Stomach smooth muscle (tissue), 2 donors: Measurements from ENCODE around the gene SLC35G1.

Source experiments
- H3K27ac ChIP-seq: one replicate; pipeline ENCODE4 v1.7.0; 2013; ENCODE audit warnings: mild to moderate bottlenecking, low read length, inconsistent platforms
- H3K27me3 ChIP-seq, 2 donors: one replicate each; pipeline ENCODE4 v1.7.0; 2013; ENCODE audit warnings: low read length in 2 of 2; ENCODE audit not compliant: insufficient read depth in 2 of 2, control insufficient read depth in 1 of 2
- H3K36me3 ChIP-seq, 2 donors: one replicate each; pipeline ENCODE4 v1.7.0; 2013; ENCODE audit warnings: low read length in 2 of 2; ENCODE audit not compliant: control insufficient read depth in 2 of 2, insufficient read depth in 2 of 2
- H3K4me1 ChIP-seq: one replicate; pipeline ENCODE4 v1.7.0; 2013; ENCODE audit warnings: low read length; ENCODE audit not compliant: control insufficient read depth, insufficient read depth
- H3K4me3 ChIP-seq, 2 donors: one replicate each; pipeline ENCODE4 v1.7.0; 2013; ENCODE audit warnings: low read length in 2 of 2
- H3K9ac ChIP-seq, 2 donors: one replicate each; pipeline ENCODE4 v1.7.0; 2013; ENCODE audit warnings: low read length in 2 of 2, mild to moderate bottlenecking in 1 of 2
- H3K9me3 ChIP-seq, 2 donors: one replicate each; pipeline ENCODE4 v1.7.0; 2013; ENCODE audit warnings: low read length in 2 of 2; ENCODE audit not compliant: control insufficient read depth in 2 of 2
- donor health status: healthy.
- donor health status: Pancreatic carcinoma.

The SLC35G1 gene

DNA sequence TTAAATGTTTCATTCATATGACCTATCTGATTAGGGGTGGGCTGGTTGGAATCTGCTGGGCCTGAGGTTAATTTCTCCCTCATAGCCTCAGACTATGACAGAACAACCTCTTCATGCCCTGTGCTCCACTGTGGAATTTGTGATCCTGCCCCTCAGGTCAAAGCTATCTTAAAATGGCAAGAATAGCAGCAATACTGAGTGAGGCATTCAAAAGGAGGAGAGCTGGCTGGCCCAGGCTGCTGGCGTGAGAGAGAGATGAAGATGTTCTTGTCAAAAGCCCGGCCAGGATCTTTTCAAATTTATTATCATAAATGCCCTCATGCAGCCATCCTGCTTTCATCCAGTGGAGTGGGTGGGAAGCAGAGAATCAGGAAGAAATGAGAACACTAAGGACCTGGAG, 58.1 kb downstream of the SLC35G1 start:
- no peaks in the 10 kb centered on the region for H3K27me3 ChIP-seq
- no peaks in the 10 kb centered on the region for H3K4me1 ChIP-seq
- H3K4me3 ChIP-seq = no peak overlapping the region
- no peaks in the 10 kb centered on the region for H3K9me3 ChIP-seq
- H3K27ac ChIP-seq = no peak overlapping the region
- no peak overlapping the region for H3K9ac ChIP-seq
- no peaks in the 10 kb centered on the region for H3K36me3 ChIP-seq
